Bronchial epithelial cell (primary cell): ENCODE measurements around the gene EXOSC9. TPM values are rescaled to one million over a fixed set of nuclear protein-coding genes. Genes with fewer than 3 reads are reported as not detected.

ENCODE experiments used
- DNase-seq: peaks from one replicate; pipeline ENCODE4 v3.0.0-alpha.2; 2010; ENCODE audit warnings: low read depth
- FAIRE-seq: peaks from 2 replicates; lab custom pipeline; 2011; peaks lifted over from hg19 to GRCh38; lab: Jason Lieb, UNC
- H3K27me3 ChIP-seq: 2 replicates; pipeline ENCODE4 v1.5.1; 2011; ENCODE audit warnings: low read length; ENCODE audit not compliant: control insufficient read depth, insufficient read depth
- H3K36me3 ChIP-seq: 2 replicates; pipeline ENCODE4 v1.5.1; 2011; ENCODE audit warnings: low read length; ENCODE audit not compliant: control insufficient read depth, insufficient read depth
- H3K4me3 ChIP-seq: 2 replicates; pipeline ENCODE4 v1.5.1; 2011; ENCODE audit warnings: mild to moderate bottlenecking, low read depth, low read length, control low read depth
- CTCF ChIP-seq: IDR thresholded peaks from 2 replicates; pipeline ENCODE4 v1.5.1; 2011; ENCODE audit warnings: mild to moderate bottlenecking, moderate library complexity, low read length, control low read depth, inconsistent platforms; ENCODE audit not compliant: insufficient read depth, severe bottlenecking
- total RNA-seq: library from RNA; depleted of rRNA; stranded (reverse); fragments of >200 nt; gene quantifications from 2 replicates; pipeline ENCODE4 v1.2.1, GENCODE V29; 2014

Gene EXOSC9
- total RNA-seq, 1 donor from 2014 or later = 25.3 TPM

GRCh38 chr4:121860121-121860520 lies 59.0 kb downstream of the EXOSC9 start:
- H3K27me3 ChIP-seq = no peaks in the 10 kb centered on the region
- no peak overlapping the region for H3K4me3 ChIP-seq
- H3K36me3 ChIP-seq = peaks cover 5% of the 10 kb centered on the region
- DNase-seq (no peak), FAIRE-seq (no peak)
- TF ChIP-seq CTCF = no peak

GRCh38 chr4:121861426-121861825 lies 60.3 kb downstream of the EXOSC9 start:
- no peak overlapping the region for H3K4me3 ChIP-seq
- DNase-seq = no peak
- no peaks in the 10 kb centered on the region for H3K27me3 ChIP-seq
- peaks cover 6% of the 10 kb centered on the region for H3K36me3 ChIP-seq
- TF ChIP-seq CTCF = no peak
- FAIRE-seq = no peak

- Histone ChIP-seq H3K36me3 (peaks cover 4% of the 10 kb centered on the region), H3K4me3 (no peak overlapping the region), H3K27me3 (no peaks in the 10 kb centered on the region)
- FAIRE-seq = no peak
- no peak for DNase-seq
- TF ChIP-seq CTCF = no peak
These were observed 62.7 kb downstream of the EXOSC9 start for GRCh38 chr4:121863799-121864198.

Other genes starting within 250 kb of the EXOSC9 start
- gene ANXA5, start 104.3 kb upstream of the EXOSC9 start, total RNA-seq = 206 and 251 TPM in 2 replicates
- under 0.01 TPM in 1 of 2 replicates, not detected in the other for gene SMIM43, start 36.2 kb upstream of the EXOSC9 start, total RNA-seq
- gene CCNA2, start 22.6 kb downstream of the EXOSC9 start, total RNA-seq = 0.79 and 1.4 TPM in 2 replicates
- gene BBS7, start 69.2 kb downstream of the EXOSC9 start, total RNA-seq = 13.4 and 18.8 TPM in 2 replicates
- 0.26 TPM in 1 of 2 replicates, not detected in the other for gene TRPC3, start 150.7 kb downstream of the EXOSC9 start, total RNA-seq